Adipose tissue (tissue), 3 donors: Measurements from ENCODE around the gene ARHGAP4. TPM values are rescaled to one million over a fixed set of nuclear protein-coding genes. Genes with fewer than 3 reads are reported as not detected.

Source experiments
- H3K27ac ChIP-seq: one replicate; pipeline ENCODE4 v1.5.1; 2013; ENCODE audit warnings: low read depth, low read length
- WGBS, 3 donors: extraction: QIAGEN DNeasy Blood & Tissue Kit; methylation state at CpG; one replicate each; pipeline ENCODE4 v1.1.7; 2013; 5-methylcytosine and 5-hydroxymethylcytosine counted together
- polyA plus RNA-seq, 3 donors: library from polyadenylated mRNA; stranded (reverse); fragments of 200-250 nt; gene quantifications; one replicate each; pipeline ENCODE4 v1.2.3, GENCODE V29; 2013
- donor health status: healthy with polysubstance abuse.
- donor health status: Bipolar disorder and iron deficiency.
- donor health status: healthy.

ARHGAP4 gene
- polyA plus RNA-seq, 3 donors, result 9.9 to 106 (median 43.6) TPM

- 84 to 92% (median 91%) methylated on average over 6 of the region's 6 CpGs for WGBS, 3 donors
- no peak overlapping the region for H3K27ac ChIP-seq
Observed at GRCh38 chrX:153889123-153889522, 36.9 kb downstream of the ARHGAP4 start.

- H3K27ac ChIP-seq, result no peak overlapping the region
- 55 to 64% (median 62%) methylated on average over 6 of the region's 6 CpGs for WGBS, 3 donors
Observed at GRCh38 chrX:153888344-153888743, 37.7 kb downstream of the ARHGAP4 start.

GRCh38 chrX:153887385-153887784 is 38.7 kb downstream of the ARHGAP4 start:
- H3K27ac ChIP-seq, result no peak overlapping the region
- WGBS, 3 donors, result 64 to 78% (median 69%) methylated on average over 7 to 8 of the region's 8 CpGs

- 30 to 47% (median 43%) methylated on average over 9 to 13 of the region's 13 CpGs for WGBS, 3 donors
- H3K27ac ChIP-seq, result no peak overlapping the region
Observed at GRCh38 chrX:153886915-153887314, 39.1 kb downstream of the ARHGAP4 start.

- 6 to 23% (median 6%) methylated on average over 16 to 57 of the region's 94 CpGs for WGBS, 3 donors
- no peak within 1 kb of the TSS for H3K27ac ChIP-seq
Observed at GRCh38 chrX:153885968-153886903, 39.8 kb downstream of the ARHGAP4 start, which contains the start of gene L1CAM. Gene L1CAM (minus strand): TSS chrX:153886173. CDS start chrX:153875836, 10,337 bp downstream.

GRCh38 chrX:153885208-153885787 is 40.8 kb downstream of the ARHGAP4 start:
- no peak overlapping the region for H3K27ac ChIP-seq
- 8 to 22% (median 18%) methylated on average over 10 to 32 of the region's 32 CpGs for WGBS, 3 donors

- H3K27ac ChIP-seq, result no peak overlapping the region
- 28 to 52% (median 40%) methylated on average over 2 to 6 of the region's 6 CpGs for WGBS, 3 donors
Observed at GRCh38 chrX:153884590-153884989, 41.5 kb downstream of the ARHGAP4 start.

GRCh38 chrX:153884136-153884535 is 41.9 kb downstream of the ARHGAP4 start:
- WGBS, 3 donors, result 58 to 74% (median 63%) methylated on average over 13 of the region's 13 CpGs
- no peak overlapping the region for H3K27ac ChIP-seq

- no peak overlapping the region for H3K27ac ChIP-seq
- WGBS, 3 donors, result 59 to 70% (median 66%) methylated on average over 6 to 13 of the region's 13 CpGs
Observed at GRCh38 chrX:153883163-153883843, 42.8 kb downstream of the ARHGAP4 start.

GRCh38 chrX:153882557-153882956 is 43.5 kb downstream of the ARHGAP4 start:
- 49 to 72% (median 59%) methylated on average over 5 to 7 of the region's 7 CpGs for WGBS, 3 donors
- H3K27ac ChIP-seq, result no peak overlapping the region

GRCh38 chrX:153882086-153882498 is 44.0 kb downstream of the ARHGAP4 start:
- WGBS, 3 donors, result 27 to 51% (median 48%) methylated on average over 5 to 8 of the region's 8 CpGs
- no peak overlapping the region for H3K27ac ChIP-seq

GRCh38 chrX:153881281-153881680 is 44.8 kb downstream of the ARHGAP4 start:
- no peak overlapping the region for H3K27ac ChIP-seq
- WGBS, 3 donors, result 66 to 89% (median 78%) methylated on average over 6 to 7 of the region's 7 CpGs

- WGBS, 3 donors, result 30 to 40% (median 34%) methylated on average over 1 to 6 of the region's 6 CpGs
- H3K27ac ChIP-seq, result no peak overlapping the region
Observed at GRCh38 chrX:153880440-153880815, 45.6 kb downstream of the ARHGAP4 start.

GRCh38 chrX:153879741-153880439 is 46.2 kb downstream of the ARHGAP4 start:
- WGBS, 3 donors, result 63 to 69% (median 67%) methylated on average over 9 to 12 of the region's 12 CpGs
- no peak overlapping the region for H3K27ac ChIP-seq

- 5 to 22% (median 10%) methylated on average over 22 to 28 of the region's 28 CpGs for WGBS, 3 donors
- H3K27ac ChIP-seq, result no peak overlapping the region
Observed at GRCh38 chrX:153878969-153879653, 47.0 kb downstream of the ARHGAP4 start.

GRCh38 chrX:153878345-153878744 is 47.7 kb downstream of the ARHGAP4 start:
- H3K27ac ChIP-seq, result no peak overlapping the region
- WGBS, 3 donors, result 31 to 44% (median 37%) methylated on average over 4 to 5 of the region's 5 CpGs

- no peak overlapping the region for H3K27ac ChIP-seq
- 74 to 79% (median 77%) methylated on average over 8 of the region's 8 CpGs for WGBS, 3 donors
Observed at GRCh38 chrX:153877571-153878261, 48.3 kb downstream of the ARHGAP4 start.
